NCI-H1105 treated with DMSO at 0.1 percent for 48 hours (cell line): ENCODE measurements around the gene DPM3.
A peak's percentile ranks its signal among the peaks of the same experiment; 100 is the strongest.
"Not testable (repeated sequence)": the region's sequence is repeated elsewhere in the genome, so short reads cannot be mapped to it uniquely, and the experiment has no call there.

ENCODE experiments used
- DNase-seq: peaks from one replicate; lab custom pipeline; 2025; lab: John Stamatoyannopoulos, UW

Gene DPM3

GRCh38 chr1:155175281-155175926 is 35.1 kb upstream of the DPM3 start:
- DNase-seq, result no peak

GRCh38 chr1:155174324-155175280 is 34.3 kb upstream of the DPM3 start:
- DNase-seq, result peak; percentile 48

- DNase-seq, result peak; percentile 58
Measured at GRCh38 chr1:155173478-155174323, 33.4 kb upstream of the DPM3 start, which contains the start of gene TRIM46. Gene TRIM46, plus strand, starts transcription at chr1:155173849. Its CDS starts 118 bp downstream, at chr1:155173967.

GRCh38 chr1:155172732-155173477 is 32.6 kb upstream of the DPM3 start, which contains the start of gene KRTCAP2:
Gene KRTCAP2, minus strand, starts transcription at chr1:155173304. Its CDS starts 80 bp downstream, at chr1:155173224.
- DNase-seq, result peak; percentile 97

- no peak for DNase-seq
Measured at GRCh38 chr1:155171836-155172731, 31.8 kb upstream of the DPM3 start.

- no peak for DNase-seq
Measured at GRCh38 chr1:155170806-155171205, 30.5 kb upstream of the DPM3 start.

GRCh38 chr1:155170101-155170785 is 29.9 kb upstream of the DPM3 start:
- DNase-seq, result no peak

GRCh38 chr1:155169541-155169940 is 29.2 kb upstream of the DPM3 start:
- DNase-seq, result no peak

- no peak for DNase-seq
Measured at GRCh38 chr1:155168456-155169210, 28.3 kb upstream of the DPM3 start.

- DNase-seq, result not testable (repeated sequence)
Measured at GRCh38 chr1:155168105-155168445, 27.7 kb upstream of the DPM3 start.

- DNase-seq, result peak; percentile 88
Measured at GRCh38 chr1:155167166-155168104, 27.1 kb upstream of the DPM3 start.

GRCh38 chr1:155166471-155167165 is 26.3 kb upstream of the DPM3 start:
- no peak for DNase-seq

GRCh38 chr1:155166051-155166470 is 25.7 kb upstream of the DPM3 start:
- no peak for DNase-seq

- DNase-seq, result not testable (repeated sequence)
Measured at GRCh38 chr1:155164625-155165024, 24.3 kb upstream of the DPM3 start.

- DNase-seq, result not testable (repeated sequence)
Measured at GRCh38 chr1:155163785-155164184, 23.5 kb upstream of the DPM3 start.

- DNase-seq, result not testable (repeated sequence)
Measured at GRCh38 chr1:155162631-155163030, 22.3 kb upstream of the DPM3 start.

- DNase-seq, result no peak
Measured at GRCh38 chr1:155160128-155160527, 19.8 kb upstream of the DPM3 start.
